ENCODE measurements around the gene PCBP2. TPM values are rescaled to one million over a fixed set of nuclear protein-coding genes. Genes with fewer than 3 reads are reported as not detected.
"Not testable (repeated sequence)": the region's sequence is repeated elsewhere in the genome, so short reads cannot be mapped to it uniquely, and the experiment has no call there.

PCBP2 gene
- total RNA-seq, 2 donors from 2014 or later = 504 to 545 TPM

DNA sequence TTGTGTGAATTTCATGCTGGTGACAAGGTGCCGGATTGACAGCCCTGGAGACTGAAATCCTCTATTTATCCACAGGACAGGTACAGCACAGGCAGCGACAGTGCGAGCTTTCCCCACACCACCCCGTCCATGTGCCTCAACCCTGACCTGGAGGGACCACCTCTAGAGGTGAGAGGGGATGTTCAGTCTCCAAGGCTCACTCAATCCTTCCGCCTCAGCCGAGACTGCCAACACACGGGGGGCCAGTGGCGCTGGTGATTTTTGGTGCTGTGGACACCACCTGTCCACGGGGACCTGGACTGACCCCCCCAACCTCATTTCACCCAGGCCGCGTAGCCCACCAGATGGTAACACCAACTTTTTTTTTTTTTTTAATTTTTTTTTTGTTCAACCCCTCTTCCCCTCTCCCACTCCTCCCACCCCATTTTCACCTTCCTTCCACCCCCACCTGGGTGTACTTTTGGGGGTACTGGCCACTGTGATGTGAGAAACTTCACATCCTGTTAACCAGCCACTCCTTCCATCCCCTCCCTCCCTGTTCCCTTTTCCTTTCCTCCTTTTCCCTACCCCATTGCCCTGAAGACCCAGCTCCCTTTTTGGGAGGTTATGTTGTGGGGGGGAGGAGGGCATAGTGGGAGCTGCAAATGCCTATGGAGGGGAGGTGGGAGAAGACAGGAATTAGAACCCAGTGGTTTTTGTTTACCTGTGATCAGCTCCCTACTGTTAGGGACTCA, 12.9 kb downstream of the PCBP2 start:
- DNase-seq (no peak), ATAC-seq (no peak)
- intact Hi-C loops (cut with DNase I) = no loop called here

DNA sequence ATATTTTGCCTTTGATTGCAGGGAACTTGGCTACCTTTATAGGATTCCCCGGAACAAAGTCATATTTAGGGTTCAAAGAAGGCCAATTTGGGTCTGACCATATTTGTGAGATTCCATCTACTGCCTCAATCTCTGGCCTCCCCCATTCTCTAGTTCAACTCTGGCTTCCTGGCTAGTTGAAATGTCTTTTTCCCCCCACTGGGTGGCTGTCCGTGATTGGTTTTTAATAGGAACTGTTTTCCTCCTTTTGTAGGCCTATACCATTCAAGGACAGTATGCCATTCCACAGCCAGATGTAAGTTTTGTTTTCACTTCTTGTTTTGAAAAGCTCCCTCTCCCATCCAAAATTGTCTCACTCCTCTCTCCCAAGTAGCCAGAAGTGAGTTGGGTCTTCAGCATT, 13.8 kb downstream of the PCBP2 start:
- DNase-seq = no peak
- ATAC-seq = no peak
- intact Hi-C loops (cut with DNase I) = no loop called here

DNA sequence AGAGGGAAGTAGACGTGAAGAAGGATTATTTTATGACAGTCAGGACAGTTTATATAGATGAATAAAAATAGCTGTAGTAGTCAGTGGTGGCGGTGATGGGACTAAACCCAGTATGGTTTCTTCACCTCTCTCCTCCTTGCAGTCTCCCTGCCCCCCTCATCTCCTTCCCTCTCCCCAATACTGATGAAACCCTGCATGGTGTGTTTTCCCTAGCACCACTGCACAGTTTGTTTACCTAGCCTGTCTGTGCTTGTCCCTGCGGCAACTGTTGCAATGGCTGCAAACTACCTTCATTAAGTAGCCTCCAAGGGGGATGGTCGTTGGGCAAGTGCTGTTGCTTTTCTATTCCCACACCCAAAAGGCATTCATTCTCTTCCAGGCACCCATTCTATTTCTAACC, 14.7 kb downstream of the PCBP2 start:
- intact Hi-C loops (cut with DNase I) = no loop called here
- ATAC-seq = no peak
- DNase-seq = no peak

DNA sequence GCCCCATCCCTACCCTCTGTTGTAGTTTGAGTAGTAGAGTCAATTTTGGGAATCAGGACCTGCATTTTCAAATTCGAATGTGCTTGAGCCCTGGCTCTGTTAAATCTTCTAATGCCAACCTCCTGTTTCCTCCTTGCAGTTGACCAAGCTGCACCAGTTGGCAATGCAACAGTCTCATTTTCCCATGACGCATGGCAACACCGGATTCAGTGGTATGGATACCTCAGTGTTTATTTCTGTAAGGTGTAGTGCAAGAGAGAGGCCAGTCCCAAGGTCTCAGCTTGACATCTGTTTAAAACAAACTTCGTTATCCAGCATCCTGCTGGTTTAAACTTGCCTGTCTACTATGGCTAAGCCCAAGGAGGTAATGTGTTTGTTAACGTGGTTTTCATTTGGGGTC, 15.2 kb downstream of the PCBP2 start:
- intact Hi-C loops (cut with DNase I) = no loop called here
- no peak for DNase-seq
- ATAC-seq = no peak

DNA sequence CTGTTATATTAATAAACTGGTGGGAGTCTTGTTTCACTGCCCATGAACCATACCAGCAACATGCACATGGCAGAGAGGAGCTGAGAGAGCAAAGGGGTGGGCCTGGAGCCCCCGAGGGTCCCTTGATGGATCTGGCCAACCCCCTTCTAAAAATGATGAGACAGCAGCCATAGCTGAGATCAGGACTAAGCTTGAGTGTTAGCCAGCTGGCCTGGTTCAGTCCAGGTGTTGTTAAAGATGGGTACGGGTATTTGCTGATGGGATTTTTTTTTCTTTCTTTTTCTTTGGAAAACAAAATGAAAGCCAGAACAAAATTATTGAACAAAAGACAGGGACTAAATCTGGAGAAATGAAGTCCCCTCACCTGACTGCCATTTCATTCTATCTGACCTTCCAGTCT, 16.0 kb downstream of the PCBP2 start:
- DNase-seq (no peak), ATAC-seq (no peak)
- intact Hi-C loops (cut with DNase I) = no loop called here

DNA sequence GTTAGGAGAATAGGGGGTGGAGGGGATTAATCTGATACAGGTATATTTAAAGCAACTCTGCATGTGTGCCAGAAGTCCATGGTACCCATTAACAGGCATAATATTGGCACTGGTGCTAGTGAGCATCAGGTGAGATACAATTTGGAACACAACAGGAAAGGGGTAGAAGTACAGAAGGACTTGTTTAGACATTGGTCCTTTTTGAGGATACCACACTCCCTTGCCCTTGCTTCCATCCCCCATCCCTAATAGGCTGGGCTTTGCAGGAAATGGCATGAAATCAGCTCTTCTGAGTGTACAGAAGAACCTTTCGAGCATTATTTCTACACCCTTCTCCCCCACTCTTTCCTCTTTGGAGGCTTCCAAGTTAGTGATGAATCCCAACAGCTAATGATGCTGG, 16.4 kb downstream of the PCBP2 start:
- intact Hi-C loops (cut with DNase I) = no loop called here
- ATAC-seq (no peak), DNase-seq (no peak)

DNA sequence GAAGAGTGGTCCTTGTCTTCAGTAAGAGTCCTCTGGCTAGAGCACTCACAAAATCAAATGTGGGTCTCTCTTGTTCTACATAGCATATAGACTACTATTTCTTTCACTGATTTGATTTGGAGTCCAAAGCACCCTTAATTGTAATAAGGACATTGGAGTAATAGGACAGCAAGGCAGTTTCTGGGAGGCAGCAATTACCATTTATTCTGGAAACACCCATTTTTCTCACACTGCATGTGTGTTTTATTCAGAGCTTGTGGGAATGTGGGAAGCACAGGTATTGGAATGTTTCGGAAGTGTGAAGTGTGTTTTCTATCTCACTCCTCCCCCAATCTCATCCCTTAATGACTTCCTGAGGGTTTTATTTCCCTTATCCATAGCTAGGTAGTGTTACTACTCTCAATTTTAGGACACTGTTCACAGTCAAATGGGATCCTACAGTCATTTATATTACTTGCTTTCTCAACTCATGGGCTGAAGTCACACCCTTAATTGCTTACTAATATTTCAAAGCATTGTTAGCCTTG, 20.2 kb downstream of the PCBP2 start:
- intact Hi-C loops (cut with DNase I) = no loop called here
- no peak for DNase-seq
- no peak for ATAC-seq

DNA sequence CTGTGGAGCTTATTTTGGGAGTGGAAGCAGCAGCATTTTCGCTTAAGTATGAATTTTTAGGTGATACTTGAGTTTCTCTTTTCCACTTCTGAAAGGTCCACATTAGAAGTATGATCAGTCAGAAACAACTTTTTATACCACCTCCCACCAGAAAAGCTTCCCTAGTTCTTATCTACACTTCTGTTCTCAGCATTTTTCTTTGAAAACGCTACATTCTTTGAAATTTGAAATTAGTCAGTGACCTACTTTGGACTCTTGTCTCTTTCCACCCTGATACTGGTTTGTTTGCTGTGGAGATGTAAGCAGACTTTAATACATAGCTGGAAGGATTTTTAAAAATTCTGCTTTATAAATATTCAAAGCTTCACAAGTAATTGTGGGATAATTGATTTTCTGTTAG, 22.2 kb downstream of the PCBP2 start:
- intact Hi-C loops (cut with DNase I) = no loop called here
- ATAC-seq (peak in 1 of 2 donors; percentile 22), DNase-seq (no peak)

DNA sequence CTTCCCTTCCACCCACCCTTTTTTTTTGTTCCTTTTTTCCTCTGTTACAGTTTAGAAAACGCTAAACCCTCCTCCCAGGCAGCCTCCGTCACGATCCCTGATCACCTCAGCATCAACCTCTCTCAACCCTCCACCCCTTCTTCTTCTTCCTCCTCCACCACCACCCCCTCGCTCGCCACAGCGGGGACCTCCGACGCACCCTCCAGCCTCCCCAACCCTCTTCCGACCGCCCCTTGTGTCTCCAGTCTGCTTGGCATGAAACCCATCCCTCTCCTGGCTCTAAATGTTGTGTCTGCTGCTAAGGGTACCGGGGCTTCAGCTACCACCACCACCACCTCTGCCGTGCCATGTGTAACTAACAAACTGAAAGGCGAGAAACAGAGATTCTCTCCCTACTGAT, 22.9 kb downstream of the PCBP2 start:
- ATAC-seq = no peak
- no peak for DNase-seq

DNA sequence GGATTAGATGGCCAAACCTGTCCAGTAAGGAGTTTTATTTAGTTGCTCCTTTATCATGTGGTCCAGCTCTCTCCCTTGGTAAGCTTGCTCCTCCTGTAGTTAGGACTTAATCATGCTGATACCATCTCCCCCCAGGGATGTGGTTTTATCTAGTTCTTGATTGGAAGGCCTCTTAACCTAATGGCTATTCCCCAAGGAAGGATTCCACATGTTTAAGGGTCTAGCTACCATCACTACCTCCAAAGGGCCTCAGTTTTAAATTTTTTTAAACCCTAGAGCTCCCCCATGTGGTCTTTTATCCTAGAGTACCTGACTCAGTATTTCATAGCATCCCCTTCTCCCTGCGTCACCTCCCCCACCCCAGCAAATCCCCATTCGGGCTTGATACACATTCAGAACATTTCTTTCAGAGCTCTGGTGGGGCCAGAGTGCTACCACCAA, 24.9 kb downstream of the PCBP2 start:
- DNase-seq = no peak
- intact Hi-C loops (cut with DNase I) = no loop called here
- ATAC-seq = peak in 1 of 2 donors; percentile 7

More for the DNA sequence above, 22.9 kb downstream of the PCBP2 start:
- intact Hi-C loops (cut with DNase I) = no loop called here

DNA sequence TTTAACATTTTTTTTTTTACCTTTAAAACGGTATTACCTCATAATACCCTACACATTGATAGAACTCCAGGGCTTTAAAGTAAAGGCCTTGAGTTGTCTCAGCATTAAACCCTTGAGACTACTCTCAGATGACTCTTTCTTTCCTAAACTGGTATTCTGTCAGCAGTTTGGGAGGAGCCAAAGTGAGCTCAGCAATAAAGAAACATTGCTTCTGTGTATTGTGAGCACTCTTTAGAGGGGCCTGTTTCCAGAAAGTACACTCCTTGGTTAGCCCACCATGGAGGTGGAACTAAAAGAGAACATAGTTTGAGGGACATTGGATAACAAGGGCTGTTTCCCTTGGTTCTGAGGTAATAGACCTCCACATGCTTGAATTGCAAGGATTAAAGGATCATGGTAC, 27.0 kb downstream of the PCBP2 start:
- intact Hi-C loops (cut with DNase I) = no loop called here
- ATAC-seq (no peak), DNase-seq (no peak)

DNA sequence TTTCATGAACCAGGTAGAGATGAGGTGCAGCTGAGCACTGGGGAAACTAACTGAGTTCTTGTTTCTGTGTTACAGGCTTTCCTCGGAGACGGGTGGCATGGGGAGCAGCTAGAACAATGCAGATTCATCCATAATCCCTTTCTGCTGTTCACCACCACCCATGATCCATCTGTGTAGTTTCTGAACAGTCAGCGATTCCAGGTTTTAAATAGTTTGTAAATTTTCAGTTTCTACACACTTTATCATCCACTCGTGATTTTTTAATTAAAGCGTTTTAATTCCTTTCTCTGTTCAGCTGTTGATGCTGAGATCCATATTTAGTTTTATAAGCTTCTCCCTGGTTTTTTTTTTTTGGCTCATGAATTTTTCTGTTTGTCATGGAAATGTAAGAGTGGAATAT, 27.4 kb downstream of the PCBP2 start:
- intact Hi-C loops (cut with DNase I) = no loop called here
- ATAC-seq (no peak), DNase-seq (no peak)

DNA sequence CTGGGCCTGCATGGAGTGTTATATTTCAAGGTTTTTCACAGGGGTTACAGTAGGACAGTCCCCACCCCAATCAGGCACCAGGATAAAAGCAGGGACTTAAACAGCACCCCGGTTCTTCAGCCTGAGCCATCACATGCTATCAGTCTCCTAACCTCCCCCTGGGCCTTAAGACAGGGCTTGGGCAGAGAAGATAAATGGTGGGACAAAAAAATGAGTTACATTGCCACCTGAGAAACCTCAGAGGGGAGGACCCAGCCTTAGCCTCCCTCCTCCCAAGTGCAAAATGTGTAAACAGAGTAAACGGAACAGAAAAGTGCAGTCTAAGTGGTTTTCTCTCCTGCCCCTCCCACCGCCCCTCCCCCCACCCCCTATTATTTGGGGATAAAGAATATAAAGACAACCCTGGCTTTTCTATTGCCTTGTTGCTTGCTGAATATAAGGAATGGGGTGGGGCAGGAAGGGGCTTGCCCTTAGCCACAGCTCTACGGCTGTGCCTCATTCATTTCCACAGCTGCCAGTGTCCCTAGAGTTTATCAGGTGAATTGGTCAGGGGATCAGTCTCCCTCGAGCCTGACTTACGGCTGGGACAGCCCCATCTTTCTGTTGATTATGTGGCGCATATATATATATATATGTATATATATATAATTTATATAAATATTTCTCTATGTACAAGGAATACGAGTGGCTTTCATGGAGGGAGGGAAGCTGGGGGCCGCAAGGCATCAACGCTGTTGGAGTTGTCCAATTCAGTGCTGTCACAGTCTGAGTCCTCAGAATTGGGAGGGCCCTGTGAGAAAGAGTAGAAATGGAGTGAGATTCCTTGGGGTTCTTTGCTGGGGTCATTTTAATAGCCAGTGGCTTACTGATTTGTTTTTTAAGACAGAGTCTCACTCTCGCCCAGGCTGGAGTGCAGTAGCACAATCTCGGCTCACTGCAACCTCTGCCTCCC, 28.9 kb downstream of the PCBP2 start:
- ATAC-seq = no peak

DNA sequence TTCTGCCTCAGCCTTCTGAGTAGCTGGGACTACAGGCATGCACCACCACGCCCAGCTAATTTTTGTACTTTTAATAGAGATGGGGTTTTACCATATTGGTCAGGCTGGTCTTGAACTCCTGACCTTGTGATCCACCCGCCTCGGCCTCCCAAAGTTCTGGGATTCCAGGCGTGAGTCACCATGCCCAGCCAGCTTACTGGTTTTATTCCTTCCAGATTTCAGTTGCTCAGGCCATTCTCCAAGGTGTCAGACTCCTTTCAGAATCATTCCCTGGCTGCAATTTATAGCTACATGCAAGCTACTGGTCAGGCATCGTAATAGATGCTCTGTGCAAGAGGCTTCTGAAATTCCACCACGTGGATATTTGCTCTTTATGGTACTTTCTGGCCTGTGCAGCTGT, 29.6 kb downstream of the PCBP2 start:
- DNase-seq; ATAC-seq; intact Hi-C loops (cut with DNase I): not testable (repeated sequence)

More for the DNA sequence above, 28.9 kb downstream of the PCBP2 start:
- DNase-seq = no peak
- intact Hi-C loops (cut with DNase I) = no loop called here

DNA sequence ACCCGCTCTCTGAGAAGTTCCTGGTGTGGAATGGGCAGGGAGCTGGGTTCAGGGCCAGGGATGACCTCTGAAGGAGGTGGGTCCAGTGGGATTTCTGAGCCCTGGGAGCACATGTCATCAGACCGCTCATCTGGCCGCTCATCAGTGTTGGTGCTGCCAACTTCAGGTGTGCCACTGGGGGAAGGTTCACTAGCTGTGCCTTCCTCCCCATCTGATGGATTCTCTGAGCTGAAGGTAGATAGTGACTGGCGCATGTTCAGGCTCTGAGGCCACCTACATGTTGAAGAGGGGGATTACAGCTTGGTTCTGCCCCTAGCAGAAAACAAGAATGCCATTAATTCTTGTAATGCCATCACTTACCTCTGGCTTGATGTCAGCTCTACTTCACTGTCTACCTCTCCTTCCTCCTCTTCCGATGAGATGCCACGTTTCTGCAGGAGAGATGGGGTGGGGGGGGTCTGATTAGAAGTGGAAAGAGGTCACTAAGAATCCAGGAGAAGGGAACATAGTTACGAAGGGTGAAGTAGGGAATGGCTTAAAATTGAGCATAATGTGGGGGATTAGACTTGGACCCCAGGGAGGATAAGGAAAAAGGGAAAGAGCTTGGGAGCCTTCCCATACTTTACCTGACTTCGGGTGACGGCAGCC, 30.2 kb downstream of the PCBP2 start:
- DNase-seq = no peak
- intact Hi-C loops (cut with DNase I) = no loop called here
- ATAC-seq = no peak

DNA sequence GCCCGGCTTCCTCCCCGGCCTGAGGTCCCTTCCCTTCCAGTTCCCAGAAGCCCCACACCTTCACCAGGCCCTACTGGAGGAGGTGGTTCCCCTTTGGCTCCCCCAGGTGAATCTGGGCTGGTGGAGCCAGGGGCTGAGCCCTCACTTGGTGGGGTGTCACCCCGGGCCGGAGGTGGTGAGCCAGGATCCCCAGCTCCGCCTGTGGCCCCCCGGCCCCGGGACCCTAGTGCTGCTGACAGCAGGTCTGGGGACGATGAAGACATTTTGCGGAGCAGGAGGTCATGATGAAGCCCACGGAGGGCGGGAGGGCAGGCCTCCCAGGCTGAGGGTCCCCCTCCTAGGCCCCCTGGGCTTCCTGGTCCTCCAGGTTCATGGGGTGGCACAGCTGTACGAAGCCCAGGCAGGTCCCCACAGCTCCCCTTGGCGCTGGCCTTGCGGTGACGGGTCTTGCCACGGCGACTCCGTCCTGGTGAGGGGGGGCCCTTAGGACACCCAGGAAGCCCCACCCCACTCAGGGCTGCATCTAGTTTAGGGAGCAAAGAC, 30.8 kb downstream of the PCBP2 start:
- no peak for DNase-seq
- intact Hi-C loops (cut with DNase I) = no loop called here
- ATAC-seq = peak; percentile 6 to 16

DNA sequence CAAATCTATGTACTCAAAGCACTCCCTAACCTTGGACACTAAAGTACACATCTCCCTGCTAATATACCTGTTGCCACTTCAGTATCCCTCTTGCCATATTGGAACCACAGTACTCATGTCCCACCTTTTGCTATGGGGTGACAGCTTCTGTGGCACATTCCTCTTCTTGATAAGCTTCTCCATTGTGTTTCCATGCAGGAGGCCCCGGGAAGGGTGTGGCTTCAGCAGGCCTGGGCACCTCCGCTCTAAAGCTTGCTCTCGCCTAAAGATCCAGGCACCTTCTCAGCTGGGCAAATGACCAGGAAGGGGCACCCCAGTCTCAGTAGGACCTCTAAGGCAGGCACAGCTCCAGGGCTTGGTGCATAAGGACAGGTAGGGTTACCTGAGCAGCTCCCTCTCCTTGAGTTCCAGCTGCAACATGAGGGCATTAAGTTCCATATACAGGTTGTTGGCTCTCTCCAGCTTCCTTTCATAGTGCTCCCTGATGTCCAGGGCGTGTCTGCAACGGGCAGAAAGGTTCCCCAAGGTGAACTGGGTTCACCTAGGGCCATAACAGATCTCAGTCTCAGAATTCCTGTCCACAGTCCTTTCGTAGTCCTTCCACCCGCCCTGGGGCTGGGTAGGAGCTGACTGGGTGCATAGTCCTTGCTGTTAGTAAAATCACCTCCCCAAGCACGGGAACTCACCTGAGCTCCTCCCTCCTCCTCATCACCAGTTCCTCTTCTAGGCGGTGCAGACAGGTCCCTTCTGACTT, 31.5 kb downstream of the PCBP2 start:
- ATAC-seq = peak; percentile 3 to 12
- DNase-seq = no peak
- intact Hi-C loops (cut with DNase I) = no loop called here

DNA sequence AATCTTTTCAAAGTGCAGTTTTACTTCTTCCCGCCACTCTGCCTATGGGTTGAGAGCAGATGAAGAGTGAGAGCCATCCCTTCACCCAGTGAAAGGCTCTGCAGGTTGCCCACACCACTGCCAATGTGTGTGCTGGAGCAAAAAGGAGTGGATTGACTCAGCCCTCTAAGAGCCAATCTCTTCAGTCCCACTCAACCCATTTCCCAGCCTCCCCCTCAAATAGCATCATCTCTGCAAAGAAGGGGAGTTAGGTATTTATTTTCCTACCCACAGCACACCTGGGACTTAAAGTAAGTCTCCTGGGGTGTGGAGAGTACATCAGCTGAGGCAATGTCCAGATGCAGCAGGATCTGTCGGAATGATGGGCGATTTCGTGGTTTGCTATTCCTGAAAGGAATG, 32.1 kb downstream of the PCBP2 start:
- intact Hi-C loops (cut with DNase I) = no loop called here
- DNase-seq = no peak
- peak in 1 of 2 donors; percentile 3 for ATAC-seq

Measured in left cardiac atrium (tissue), 4 donors.